ENCODE data around the gene DLL3. TPM values are rescaled to one million over a fixed set of nuclear protein-coding genes. Genes with fewer than 3 reads are reported as not detected.

Gene DLL3
- total RNA-seq, 1 experiment from 2014 or later: 0.17 TPM

DNA sequence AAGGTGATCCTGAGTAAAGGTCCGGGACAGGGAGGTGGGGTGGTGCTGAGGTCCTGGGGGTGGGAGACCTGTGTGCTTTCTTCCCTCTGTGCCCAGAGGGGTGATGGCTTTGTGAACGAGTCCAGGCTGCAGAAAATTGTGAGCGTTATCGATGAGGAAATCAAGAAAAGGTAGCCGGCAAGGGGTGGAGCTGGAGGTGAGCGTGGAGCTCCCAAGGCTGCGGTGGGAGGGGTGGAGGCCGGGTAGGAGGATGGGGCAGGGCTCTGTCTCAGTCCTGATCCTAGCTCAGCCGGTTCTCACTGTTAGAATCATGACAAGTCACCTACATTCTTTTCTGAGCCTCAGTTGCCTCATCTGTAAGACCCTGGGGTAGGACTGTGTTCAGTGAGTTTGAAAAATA, 20.2 kb downstream of the DLL3 start:
- Histone ChIP-seq H3K9ac (ENCODE audit: low read length) (no peak overlapping the region), H3K79me2 (ENCODE audit: insufficient read depth, low read length) (no peaks in the 10 kb centered on the region), H4K20me1 (ENCODE audit: insufficient read depth) (no peaks in the 10 kb centered on the region), H3K27ac (ENCODE audit: low read depth, low read length) (no peak overlapping the region), H3K9me2 (ENCODE audit: insufficient read depth) (no peaks in the 10 kb centered on the region), H3K4me2 (ENCODE audit: low read length) (no peak overlapping the region), H3K36me3 (ENCODE audit: control insufficient read depth in 1 of 2, insufficient read depth in 2 of 2, low read length in 2 of 2) (no peaks in the 10 kb centered on the region), H2AFZ (ENCODE audit: low read depth, low read length, poor library complexity, severe bottlenecking) (no peak overlapping the region), H3K4me1 (ENCODE audit: control insufficient read depth in 1 of 2, insufficient read depth in 2 of 2, low read length in 2 of 2) (no peaks in the 10 kb centered on the region), H3K4me3 (replicated peaks in 1 of 2; ENCODE audit: low read depth in 1 of 2, low read length in 2 of 2) (no peak overlapping the region), H3K9me3 (ENCODE audit: control insufficient read depth in 1 of 2, insufficient read depth in 1 of 2, low read depth in 1 of 2, low read length in 2 of 2) (no peaks in the 10 kb centered on the region), H3K27me3 (ENCODE audit: insufficient read depth, low read length) (no peaks in the 10 kb centered on the region)
- DNase-seq (ENCODE audit: low read depth, low spot score) (no peak), ATAC-seq (no peak)
- no TSS peak for BruUV-seq (replicated peaks)
- POLR2A ChIA-PET: interaction anchor here (1.5 kb wide), 1 partner anchor 14 kb away, joined by 7 read pairs; the partner anchor contains the start of gene EID2B
- CTCF ChIA-PET: interaction anchor here (1.6 kb wide), 1 partner anchor 16 kb away, joined by 5 read pairs; no protein-coding TSS in a partner anchor
- intact Hi-C loops (cut with micrococcal nuclease): no loop called here
- RAD21 ChIA-PET (ENCODE audit: low non-redundant PET in 1 of 2, low total read pairs in 2 of 2, uncharacterized antibody in 2 of 2, unreplicated experiment in 2 of 2): no interaction called here
- TF ChIP-seq ZFX (IDR thresholded peaks at IDR 0.05) (no peak), SP1 (IDR thresholded peaks at IDR 0.05; ENCODE audit: low read depth) (no peak)
- TF ChIP-seq, protein P1, sequence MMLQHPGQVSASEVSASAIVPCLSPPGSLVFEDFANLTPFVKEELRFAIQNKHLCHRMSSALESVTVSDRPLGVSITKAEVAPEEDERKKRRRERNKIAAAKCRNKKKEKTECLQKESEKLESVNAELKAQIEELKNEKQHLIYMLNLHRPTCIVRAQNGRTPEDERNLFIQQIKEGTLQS (IDR thresholded peaks at IDR 0.05): no peak

DNA sequence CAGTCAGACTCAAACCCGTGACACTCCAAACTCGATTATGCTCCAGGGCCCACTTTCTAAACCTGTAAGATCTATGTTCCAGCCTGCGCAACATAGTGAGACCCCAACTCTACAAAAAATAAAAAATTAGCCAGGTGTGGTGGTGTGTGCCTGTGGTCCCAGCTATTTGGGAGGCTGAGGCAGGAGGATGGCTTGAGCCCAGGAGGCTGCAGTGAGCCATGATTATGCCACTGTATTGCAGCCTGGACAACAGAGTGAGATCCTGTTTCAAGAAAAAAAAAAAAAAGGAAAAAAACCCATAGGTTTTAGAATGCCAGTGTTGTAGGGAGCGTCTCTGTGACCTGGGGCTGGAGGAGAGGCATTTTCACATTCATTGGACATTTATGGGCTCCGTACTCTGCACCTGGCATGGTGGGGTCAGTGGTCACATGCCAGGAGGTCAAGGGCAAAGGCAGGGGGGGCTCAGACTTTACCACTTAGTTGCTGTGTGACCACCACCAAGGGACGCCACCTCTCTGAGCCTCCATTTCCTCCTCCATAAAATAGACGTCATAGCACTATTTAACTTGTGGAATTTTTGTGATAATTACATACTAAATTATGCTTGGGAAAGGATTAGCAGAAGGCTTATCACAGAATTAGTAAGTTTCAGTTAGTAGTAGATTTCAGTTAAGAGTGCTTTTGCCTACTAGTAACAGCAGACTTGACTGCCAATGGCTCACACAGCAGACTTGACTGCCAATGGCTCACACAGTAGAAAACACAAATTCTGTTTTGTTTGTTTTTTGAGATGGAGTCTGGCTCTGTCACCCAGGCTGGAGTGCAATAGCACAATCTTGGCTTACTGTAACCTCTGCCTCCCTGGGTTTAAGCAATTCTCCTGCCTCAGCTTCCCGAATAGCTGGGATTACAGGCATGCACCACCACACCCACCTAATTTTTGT, 22.1 kb downstream of the DLL3 start:
- ATAC-seq (no peak), DNase-seq (ENCODE audit: low read depth, low spot score) (no peak)
- H3K9ac ChIP-seq (ENCODE audit: low read length): no peak overlapping the region
- H3K4me1 ChIP-seq (ENCODE audit: control insufficient read depth in 1 of 2, insufficient read depth in 2 of 2, low read length in 2 of 2): no peaks in the 10 kb centered on the region
- no peaks in the 10 kb centered on the region for H4K20me1 ChIP-seq (ENCODE audit: insufficient read depth)
- H3K27me3 ChIP-seq (ENCODE audit: insufficient read depth, low read length): no peaks in the 10 kb centered on the region
- ChIA-PET CTCF (no interaction called here), RAD21 (ENCODE audit: low non-redundant PET in 1 of 2, low total read pairs in 2 of 2, uncharacterized antibody in 2 of 2, unreplicated experiment in 2 of 2) (no interaction called here), POLR2A (no interaction called here)
- BruUV-seq (replicated peaks): no TSS peak
- H3K4me2 ChIP-seq (ENCODE audit: low read length): no peak overlapping the region
- intact Hi-C loops (cut with micrococcal nuclease): no loop called here
- H3K36me3 ChIP-seq (ENCODE audit: control insufficient read depth in 1 of 2, insufficient read depth in 2 of 2, low read length in 2 of 2): no peaks in the 10 kb centered on the region
- H3K9me3 ChIP-seq (ENCODE audit: control insufficient read depth in 1 of 2, insufficient read depth in 1 of 2, low read depth in 1 of 2, low read length in 2 of 2): no peaks in the 10 kb centered on the region
- H3K4me3 ChIP-seq (replicated peaks in 1 of 2; ENCODE audit: low read depth in 1 of 2, low read length in 2 of 2): no peak overlapping the region
- H3K27ac ChIP-seq (ENCODE audit: low read depth, low read length): no peak overlapping the region
- H2AFZ ChIP-seq (ENCODE audit: low read depth, low read length, poor library complexity, severe bottlenecking): no peak overlapping the region
- TF ChIP-seq TCF7L2 (IDR thresholded peaks at IDR 0.05; ENCODE audit: borderline replicate concordance, extremely low read depth, insufficient read depth, insufficient read length) (no peak), EZH2 (IDR thresholded peaks at IDR 0.05) (no peak), CBX3 (IDR thresholded peaks at IDR 0.05; ENCODE audit: low read depth) (no peak), FOSL1 (IDR thresholded peaks at IDR 0.05; ENCODE audit: low read depth) (no peak), POLR2AphosphoS5 (IDR thresholded peaks at IDR 0.05; ENCODE audit: low read depth, low read length) (no peak), POLR2A (IDR thresholded peaks at IDR 0.05; ENCODE audit: borderline replicate concordance, extremely low read depth, insufficient read depth, insufficient read length) (no peak), EZH2phosphoT487 (IDR thresholded peaks at IDR 0.05; ENCODE audit: borderline replicate concordance) (no peak), SP1 (IDR thresholded peaks at IDR 0.05; ENCODE audit: low read depth) (no peak), ZFX (IDR thresholded peaks at IDR 0.05) (no peak)
- TF ChIP-seq, protein P2, sequence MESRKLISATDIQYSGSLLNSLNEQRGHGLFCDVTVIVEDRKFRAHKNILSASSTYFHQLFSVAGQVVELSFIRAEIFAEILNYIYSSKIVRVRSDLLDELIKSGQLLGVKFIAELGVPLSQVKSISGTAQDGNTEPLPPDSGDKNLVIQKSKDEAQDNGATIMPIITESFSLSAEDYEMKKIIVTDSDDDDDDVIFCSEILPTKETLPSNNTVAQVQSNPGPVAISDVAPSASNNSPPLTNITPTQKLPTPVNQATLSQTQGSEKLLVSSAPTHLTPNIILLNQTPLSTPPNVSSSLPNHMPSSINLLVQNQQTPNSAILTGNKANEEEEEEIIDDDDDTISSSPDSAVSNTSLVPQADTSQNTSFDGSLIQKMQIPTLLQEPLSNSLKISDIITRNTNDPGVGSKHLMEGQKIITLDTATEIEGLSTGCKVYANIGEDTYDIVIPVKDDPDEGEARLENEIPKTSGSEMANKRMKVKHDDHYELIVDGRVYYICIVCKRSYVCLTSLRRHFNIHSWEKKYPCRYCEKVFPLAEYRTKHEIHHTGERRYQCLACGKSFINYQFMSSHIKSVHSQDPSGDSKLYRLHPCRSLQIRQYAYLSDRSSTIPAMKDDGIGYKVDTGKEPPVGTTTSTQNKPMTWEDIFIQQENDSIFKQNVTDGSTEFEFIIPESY (IDR thresholded peaks at IDR 0.05; ENCODE audit: extremely low read depth, insufficient replicate concordance, low read length): no peak
- TF ChIP-seq, protein P3, sequence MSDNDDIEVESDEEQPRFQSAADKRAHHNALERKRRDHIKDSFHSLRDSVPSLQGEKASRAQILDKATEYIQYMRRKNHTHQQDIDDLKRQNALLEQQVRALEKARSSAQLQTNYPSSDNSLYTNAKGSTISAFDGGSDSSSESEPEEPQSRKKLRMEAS (IDR thresholded peaks at IDR 0.05): no peak
- TF ChIP-seq, protein P4, sequence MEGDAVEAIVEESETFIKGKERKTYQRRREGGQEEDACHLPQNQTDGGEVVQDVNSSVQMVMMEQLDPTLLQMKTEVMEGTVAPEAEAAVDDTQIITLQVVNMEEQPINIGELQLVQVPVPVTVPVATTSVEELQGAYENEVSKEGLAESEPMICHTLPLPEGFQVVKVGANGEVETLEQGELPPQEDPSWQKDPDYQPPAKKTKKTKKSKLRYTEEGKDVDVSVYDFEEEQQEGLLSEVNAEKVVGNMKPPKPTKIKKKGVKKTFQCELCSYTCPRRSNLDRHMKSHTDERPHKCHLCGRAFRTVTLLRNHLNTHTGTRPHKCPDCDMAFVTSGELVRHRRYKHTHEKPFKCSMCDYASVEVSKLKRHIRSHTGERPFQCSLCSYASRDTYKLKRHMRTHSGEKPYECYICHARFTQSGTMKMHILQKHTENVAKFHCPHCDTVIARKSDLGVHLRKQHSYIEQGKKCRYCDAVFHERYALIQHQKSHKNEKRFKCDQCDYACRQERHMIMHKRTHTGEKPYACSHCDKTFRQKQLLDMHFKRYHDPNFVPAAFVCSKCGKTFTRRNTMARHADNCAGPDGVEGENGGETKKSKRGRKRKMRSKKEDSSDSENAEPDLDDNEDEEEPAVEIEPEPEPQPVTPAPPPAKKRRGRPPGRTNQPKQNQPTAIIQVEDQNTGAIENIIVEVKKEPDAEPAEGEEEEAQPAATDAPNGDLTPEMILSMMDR (IDR thresholded peaks at IDR 0.05 in 2 of 3, conservative IDR thresholded peaks at IDR 0.05 in 1 of 3; ENCODE audit: borderline replicate concordance in 1 of 3, insufficient read depth in 1 of 3, low read depth in 2 of 3, low read length in 2 of 3): no peak
- no peaks in the 10 kb centered on the region for H3K79me2 ChIP-seq (ENCODE audit: insufficient read depth, low read length)
- H3K9me2 ChIP-seq (ENCODE audit: insufficient read depth): no peaks in the 10 kb centered on the region

Data from HCT116 (cell line).